K562 (cell line): ENCODE results near the gene RNF167. TPM values are rescaled to one million over a fixed set of nuclear protein-coding genes. Genes with fewer than 3 reads are reported as not detected.

Source experiments
- ATAC-seq: fragments of 200-7000 bp; cut with Tn5 transposase; 3 replicates; pipeline ENCODE4 v1.9.1; 2020; ENCODE audit warnings: moderate library complexity
- BruUV-seq: library from RNA; stranded (reverse); fragments of 400-500 nt; replicated peaks from 2 replicates; lab custom pipeline; 2021; lab: Mats Ljungman, UMichigan
- CTCF ChIA-PET: fragments of 300-600 bp; formaldehyde crosslinking; extraction: SDS; loops from one replicate; lab custom pipeline; 2021; ENCODE audit warnings: low intra/inter-chr PET ratio; lab: Yijun Ruan, JAX
- POLR2A ChIA-PET: fragments of 300-600, 350-650 bp; sonication (Branson Sonifier 250); formaldehyde crosslinking; extraction: SDS; loops from one replicate; lab custom pipeline; 2021; ENCODE audit warnings: antibody characterized with exemption, inconsistent platforms; lab: Yijun Ruan, JAX
- DNase-seq, 4 experiments: peaks; one replicate each; pipeline versions ENCODE4 v3.0.0 to v3.0.0-alpha.2; 2011 to 2018; ENCODE audit warnings: low spot score in 3 of 4, mixed read lengths in 3 of 4; ENCODE audit errors: extremely low read depth in 1 of 4
- FAIRE-seq: peaks from 2 replicates; lab custom pipeline; 2011; peaks lifted over from hg19 to GRCh38; lab: Jason Lieb, UNC
- H2AFZ ChIP-seq: 2 replicates; pipeline ENCODE4 v1.6.0; 2011; ENCODE audit warnings: low read depth, low read length, control low read depth, inconsistent platforms
- H3K27ac ChIP-seq: fragments of 200-600 bp; 3 replicates; pipeline ENCODE4 v1.8.0; 2011; ENCODE audit warnings: low read depth, mild to moderate bottlenecking, control low read depth, inconsistent platforms, low read length, moderate library complexity, mixed read lengths; ENCODE audit errors: extremely low read depth
- H3K27me3 ChIP-seq, 2 experiments: fragments of 300-600 bp in 1 of 2; 2 replicates in 1 of 2; 3 replicates in 1 of 2; pipeline versions ENCODE4 v1.6.0 to v1.8.0; 2011; ENCODE audit warnings: inconsistent platforms in 2 of 2, low read length in 2 of 2, mild to moderate bottlenecking in 1 of 2, mixed read lengths in 1 of 2, moderate library complexity in 1 of 2; ENCODE audit not compliant: control insufficient read depth in 2 of 2, insufficient read depth in 2 of 2
- H3K36me3 ChIP-seq: fragments of 300-600 bp; 3 replicates; pipeline ENCODE4 v1.8.0; 2011; ENCODE audit warnings: mild to moderate bottlenecking, low read length, inconsistent platforms; ENCODE audit not compliant: control insufficient read depth, insufficient read depth
- H3K4me1 ChIP-seq, 2 experiments: fragments of 200-600 bp in 1 of 2; replicated peaks in 1 of 2; 2 replicates in 1 of 2; 3 replicates in 1 of 2; pipeline versions ENCODE4 v1.5.1 to v1.8.0; 2011; ENCODE audit warnings: inconsistent platforms in 2 of 2, low read length in 2 of 2, mild to moderate bottlenecking in 1 of 2, mixed read lengths in 1 of 2, moderate library complexity in 1 of 2; ENCODE audit not compliant: control insufficient read depth in 2 of 2, insufficient read depth in 2 of 2
- H3K4me2 ChIP-seq: 2 replicates; pipeline ENCODE4 v1.6.1; 2011; ENCODE audit warnings: low read length, control low read depth, inconsistent platforms, mixed read lengths; ENCODE audit not compliant: insufficient read depth
- H3K4me3 ChIP-seq: fragments of 200-600 bp; sonication (generic), shearing (Covaris generic); 2 replicates; pipeline ENCODE4 v1.5.1; 2016; ENCODE audit warnings: control low read depth, inconsistent platforms
- H3K79me2 ChIP-seq: fragments of 200-600 bp; 3 replicates; pipeline ENCODE4 v1.8.0; 2011; ENCODE audit warnings: low read length, inconsistent platforms; ENCODE audit not compliant: control insufficient read depth, insufficient read depth
- H3K9ac ChIP-seq, 2 experiments: 2 replicates each; pipeline versions ENCODE4 v1.6.0 to v1.6.1; 2011; ENCODE audit warnings: low read depth in 2 of 2, low read length in 2 of 2, control low read depth in 1 of 2, inconsistent platforms in 1 of 2, mild to moderate bottlenecking in 1 of 2, mixed read lengths in 1 of 2; ENCODE audit not compliant: insufficient read depth in 1 of 2
- H3K9me1 ChIP-seq: one replicate; pipeline ENCODE4 v1.6.0; 2011; ENCODE audit warnings: inconsistent platforms, mild to moderate bottlenecking, low read length, moderate library complexity; ENCODE audit not compliant: control insufficient read depth, insufficient read depth
- H3K9me3 ChIP-seq: replicated peaks from 2 replicates; pipeline ENCODE4 v1.5.1; 2011; ENCODE audit warnings: low read depth, low read length, inconsistent platforms; ENCODE audit not compliant: control insufficient read depth, insufficient read depth
- H4K20me1 ChIP-seq: replicated peaks from 2 replicates; pipeline ENCODE4 v1.6.1; 2011; ENCODE audit warnings: low read length, inconsistent platforms, mixed read lengths; ENCODE audit not compliant: control insufficient read depth, insufficient read depth
- DPF2 ChIP-seq: fragments of 450-650 bp; IDR thresholded peaks from 2 replicates; pipeline ENCODE4 v1.6.1; 2016
- SIN3A ChIP-seq, 2 experiments: fragments of 150-350 bp in 1 of 2; IDR thresholded peaks; 2 replicates each; pipeline ENCODE4 v1.6.1; 2011 to 2016; ENCODE audit warnings: borderline replicate concordance in 2 of 2, low read depth in 2 of 2, low read length in 2 of 2, mild to moderate bottlenecking in 2 of 2, moderate library complexity in 2 of 2; ENCODE audit not compliant: control insufficient read depth in 1 of 2
- TFAP4 ChIP-seq: sonication (generic); formaldehyde crosslinking; IDR thresholded peaks from 2 replicates; pipeline ENCODE4 v1.8.0; 2022; ENCODE audit warnings: missing genetic modification reagents, mild to moderate bottlenecking, moderate library complexity, borderline replicate concordance
- WGBS: fragments of 100-300 bp; shearing (Covaris generic); methylation state at CpG from one replicate; pipeline ENCODE4 v1.1.6; 2016; ENCODE audit warnings: low coverage, mixed read lengths; ENCODE audit not compliant: insufficient coverage; ENCODE audit errors: missing lambda C conversion rate; 5-methylcytosine and 5-hydroxymethylcytosine counted together
- in situ Hi-C: fragments of 300-500 bp; cut with MboI; formaldehyde crosslinking; loops from 4 replicates; pipeline ENCODE4 v1.15.0; 2018; ENCODE audit warnings: inconsistent platforms, mixed read lengths
- intact Hi-C: fragments of 100-400 bp; cut with micrococcal nuclease; formaldehyde crosslinking; loops from 2 replicates; pipeline ENCODE4 v1.14.2; 2022
- polyA plus RNA-seq, 8 experiments: library from polyadenylated mRNA; depleted of rRNA in 4 of 8; stranded (reverse) in 5 of 8; unstranded in 3 of 8; fragments of >200 nt; fragmentation: Nextera tagmentation in 2 of 8; fragmentation: Illumina TruSeq in 1 of 8; extraction: Ambion mirVana in 2 of 8; extraction: Trizol in 1 of 8; gene quantifications; 2 replicates each; pipeline versions ENCODE4 v1.2.1 to v1.2.3, GENCODE V29; 2011 to 2014; ENCODE audit warnings: inconsistent platforms in 1 of 8, missing spikeins in 1 of 8
- total RNA-seq, 7 experiments: library from RNA; depleted of rRNA in 6 of 7; stranded (reverse); fragments of >200 nt in 6 of 7; fragmentation: Illumina TruSeq in 2 of 7; extraction: Trizol in 2 of 7; gene quantifications; 2 replicates each; pipeline versions ENCODE4 v1.2.1 to v1.2.3, GENCODE V29; 2011 to 2021; ENCODE audit warnings: low replicate concordance in 1 of 7

Gene RNF167
- total and polyA plus RNA-seq, 9 of the 15 experiments (the other 6 are each of a cell fraction or from before 2014, with no cell fraction given), result 16.5 to 143 (median 45.5) TPM

GRCh38 chr17:4945944-4946280 lies 5.8 kb downstream of the RNF167 start:
- DNase-seq (no peak), ATAC-seq (no peak), FAIRE-seq (no peak)
- in situ Hi-C loops (no loop called here), intact Hi-C loops (loop anchor here (1.0 kb wide), 1 partner anchor 21 kb away; the partner anchor contains the start of gene SPAG7)
- TF ChIP-seq SIN3A (IDR thresholded peaks at IDR 0.05; ENCODE audit: borderline replicate concordance in 2 of 2, control insufficient read depth in 1 of 2, low read depth in 2 of 2, low read length in 2 of 2) (peak in 1 of 2 experiments; percentile 37; a peak in 1 of 4 replicates), TFAP4 (CRISPR knock-in tag) (0 out of 2 replicates have a peak, but pooled peaks have one; percentile 29), DPF2 (no peak)
- H3K4me1 ChIP-seq, result peaks cover 24 to 37% of the 10 kb centered on the region in 2 experiments
- H2AFZ ChIP-seq, result no peak overlapping the region
- H3K9ac ChIP-seq, result peak overlapping the region; percentile 50 to 97; a peak in 3 of 4 replicates
- ChIA-PET POLR2A (interaction anchor here (0.6 to 3.2 kb wide), 4 partner anchors 17 to 813 kb away, joined by 3 to 21 read pairs (median 3); partner anchors contain the start of gene SPAG7), CTCF (no interaction called here)
- WGBS, result 10% methylated on average over 3 of the region's 4 CpGs
- peak overlapping the region; percentile 98 for H3K27ac ChIP-seq
- H3K9me3 ChIP-seq, result no peaks in the 10 kb centered on the region
- H3K9me1 ChIP-seq, result no peaks in the 10 kb centered on the region
- peak overlapping the region; percentile 97 for H3K4me3 ChIP-seq
- peaks cover 22% of the 10 kb centered on the region for H4K20me1 ChIP-seq
- H3K79me2 ChIP-seq, result peaks cover 83% of the 10 kb centered on the region
- peak overlapping the region; percentile 93 for H3K4me2 ChIP-seq
- BruUV-seq, result no TSS peak
- peaks cover 65% of the 10 kb centered on the region for H3K36me3 ChIP-seq
- H3K27me3 ChIP-seq, result no peaks in the 10 kb centered on the region
